H1 (cell line): ENCODE results near the gene DHRS1.

Source experiments
- BACH1 ChIP-seq: IDR thresholded peaks from 2 replicates; pipeline ENCODE4 v1.6.1; 2012; ENCODE audit warnings: low read length, improper control_type of control experiment
- BRCA1 ChIP-seq: IDR thresholded peaks from 2 replicates; pipeline ENCODE4 v1.6.1; 2012; ENCODE audit warnings: low read depth, low read length, improper control_type of control experiment
- CBX8 ChIP-seq: fragments of 300-800, 300-1000 bp; sonication (generic); IDR thresholded peaks from 2 replicates; pipeline ENCODE4 v1.7.1; 2016; ENCODE audit warnings: low read depth, low read length, borderline replicate concordance
- CEBPB ChIP-seq: IDR thresholded peaks from 2 replicates; pipeline ENCODE4 v1.6.1; 2012; ENCODE audit warnings: low read depth, low read length
- CTCF ChIP-seq, 3 experiments: IDR thresholded peaks; 1 replicate in 2 of 3; 2 replicates in 1 of 3; pipeline versions ENCODE4 v1.5.1 to v1.6.1; 2011; ENCODE audit warnings: low read length in 3 of 3, mild to moderate bottlenecking in 3 of 3, inconsistent platforms in 2 of 3, low read depth in 1 of 3, moderate library complexity in 1 of 3; ENCODE audit not compliant: insufficient read depth in 1 of 3; ENCODE audit errors: control extremely low read depth in 1 of 3
- EGR1 ChIP-seq: IDR thresholded peaks from 2 replicates; pipeline ENCODE4 v1.6.1; 2011; ENCODE audit warnings: low read depth, low read length, borderline replicate concordance
- EP300 ChIP-seq, 2 experiments: IDR thresholded peaks; 1 replicate in 1 of 2; 2 replicates in 1 of 2; pipeline ENCODE4 v1.6.1; 2011 to 2012; ENCODE audit warnings: low read depth in 2 of 2, low read length in 2 of 2, mild to moderate bottlenecking in 2 of 2, borderline replicate concordance in 1 of 2, inconsistent platforms in 1 of 2, moderate library complexity in 1 of 2
- EZH2 ChIP-seq: fragments of 200-600 bp; sonication (generic); IDR thresholded peaks from 2 replicates; pipeline ENCODE4 v1.7.1; 2012; ENCODE audit warnings: low read depth, mild to moderate bottlenecking, moderate library complexity, low read length, inconsistent platforms; ENCODE audit not compliant: severe bottlenecking
- JUND ChIP-seq: IDR thresholded peaks from 2 replicates; pipeline ENCODE4 v1.6.1; 2011; ENCODE audit warnings: mild to moderate bottlenecking, improper control_type of control experiment, low read length
- KDM1A ChIP-seq: fragments of 200-600, 300-600 bp; sonication (generic); IDR thresholded peaks from 2 replicates; pipeline ENCODE4 v1.7.1; 2016; ENCODE audit warnings: mild to moderate bottlenecking, low read length, borderline replicate concordance
- POLR2A ChIP-seq, 2 experiments: IDR thresholded peaks; 1 replicate in 1 of 2; 2 replicates in 1 of 2; pipeline ENCODE4 v1.6.1; 2011; ENCODE audit warnings: low read depth in 2 of 2, low read length in 2 of 2, mild to moderate bottlenecking in 2 of 2; ENCODE audit errors: control extremely low read depth in 1 of 2
- RAD21 ChIP-seq, 2 experiments: IDR thresholded peaks in 1 of 2; conservative IDR thresholded peaks in 1 of 2; 2 replicates each; pipeline ENCODE4 v1.6.1; 2011; ENCODE audit warnings: low read depth in 2 of 2, low read length in 2 of 2, improper control_type of control experiment in 1 of 2, inconsistent platforms in 1 of 2, mild to moderate bottlenecking in 1 of 2, moderate library complexity in 1 of 2
- TAF1 ChIP-seq: IDR thresholded peaks from 2 replicates; pipeline ENCODE4 v1.6.1; 2011; ENCODE audit warnings: mild to moderate bottlenecking, low read depth, low read length

GRCh38 chr14:24308342-24309124 is 9.0 kb upstream of the DHRS1 start:
- TF ChIP-seq JUND (no peak), CTCF (IDR thresholded peaks at IDR 0.05; ENCODE audit: control extremely low read depth in 1 of 3, insufficient read depth in 1 of 3, low read depth in 1 of 3, low read length in 3 of 3) (no peak), CBX8 (no peak), POLR2A (IDR thresholded peaks at IDR 0.05; ENCODE audit: control extremely low read depth in 1 of 2, low read depth in 2 of 2, low read length in 2 of 2) (no peak), TAF1 (no peak), EP300 (IDR thresholded peaks at IDR 0.05; ENCODE audit: borderline replicate concordance in 1 of 2, low read depth in 2 of 2, low read length in 2 of 2) (no peak), BRCA1 (no peak), RAD21 (IDR thresholded peaks at IDR 0.05 in 1 of 2, conservative IDR thresholded peaks at IDR 0.05 in 1 of 2; ENCODE audit: low read depth in 2 of 2, low read length in 2 of 2) (no peak), KDM1A (no peak), EGR1 (no peak), CEBPB (no peak), EZH2 (no peak), BACH1 (no peak)
